Ectodermal cell (in vitro differentiated cells): ENCODE data around the gene ZNF750.
"Not testable (repeated sequence)": the region's sequence is repeated elsewhere in the genome, so short reads cannot be mapped to it uniquely, and the experiment has no call there.

Experiments used
- H3K27ac ChIP-seq: 2 replicates; pipeline ENCODE4 v1.7.0; 2013; ENCODE audit warnings: mild to moderate bottlenecking, low read depth, low read length; ENCODE audit not compliant: insufficient read depth, poor library complexity, severe bottlenecking
- H3K27me3 ChIP-seq: 2 replicates; pipeline ENCODE4 v1.7.0; 2013; ENCODE audit warnings: mild to moderate bottlenecking, low read length; ENCODE audit not compliant: insufficient read depth, control insufficient read depth, poor library complexity, severe bottlenecking
- H3K36me3 ChIP-seq: one replicate; pipeline ENCODE4 v1.7.0; 2013; ENCODE audit warnings: low read length; ENCODE audit not compliant: control insufficient read depth, insufficient read depth
- H3K4me1 ChIP-seq: one replicate; pipeline ENCODE4 v1.7.0; 2013; ENCODE audit warnings: low read length; ENCODE audit not compliant: control insufficient read depth, insufficient read depth
- H3K4me3 ChIP-seq: 2 replicates; pipeline ENCODE4 v1.7.0; 2013; ENCODE audit warnings: low read depth, low read length, control low read depth; ENCODE audit not compliant: insufficient read depth
- H3K9me3 ChIP-seq: 2 replicates; pipeline ENCODE4 v1.7.0; 2013; ENCODE audit warnings: mild to moderate bottlenecking, low read length, moderate library complexity; ENCODE audit not compliant: control insufficient read depth
- WGBS, 2 experiments: methylation state at CpG; one replicate each; pipeline ENCODE4 v1.1.7; 2013; ENCODE audit warnings: missing lambda C conversion rate in 2 of 2; 5-methylcytosine and 5-hydroxymethylcytosine counted together

Gene ZNF750

GRCh38 chr17:82785581-82785980, 54.2 kb downstream of the ZNF750 start:
- H3K36me3 ChIP-seq, result peaks cover 23% of the 10 kb centered on the region
- H3K4me3 ChIP-seq, H3K9me3 ChIP-seq, H3K27me3 ChIP-seq, H3K4me1 ChIP-seq, H3K27ac ChIP-seq: not testable (repeated sequence)
- 98 to 99% methylated on average over 16 of the region's 16 CpGs for WGBS, 2 experiments

GRCh38 chr17:82783498-82783897, 56.3 kb downstream of the ZNF750 start:
- H3K4me3 ChIP-seq, result no peak overlapping the region
- no peaks in the 10 kb centered on the region for H3K9me3 ChIP-seq
- no peaks in the 10 kb centered on the region for H3K27me3 ChIP-seq
- 96 to 97% methylated on average over 18 of the region's 18 CpGs for WGBS, 2 experiments
- peaks cover 23% of the 10 kb centered on the region for H3K36me3 ChIP-seq
- no peaks in the 10 kb centered on the region for H3K4me1 ChIP-seq
- H3K27ac ChIP-seq, result no peak overlapping the region

- Histone ChIP-seq H3K9me3 (no peaks in the 10 kb centered on the region), H3K27me3 (no peaks in the 10 kb centered on the region), H3K4me1 (no peaks in the 10 kb centered on the region), H3K36me3 (peaks cover 23% of the 10 kb centered on the region), H3K27ac (no peak overlapping the region), H3K4me3 (no peak overlapping the region)
- WGBS, 2 experiments, result 95 to 97% methylated on average over 42 of the region's 42 CpGs
Observed at GRCh38 chr17:82782657-82783207, 57.1 kb downstream of the ZNF750 start.

- Histone ChIP-seq H3K27ac (no peak overlapping the region), H3K4me1 (no peaks in the 10 kb centered on the region), H3K36me3 (peaks cover 25% of the 10 kb centered on the region), H3K27me3 (no peaks in the 10 kb centered on the region), H3K9me3 (no peaks in the 10 kb centered on the region), H3K4me3 (no peak overlapping the region)
- 56% methylated on average over 8 of the region's 8 CpGs for WGBS, 2 experiments
Observed at GRCh38 chr17:82781894-82782274, 57.9 kb downstream of the ZNF750 start.

GRCh38 chr17:82780971-82781893, 58.6 kb downstream of the ZNF750 start:
- no peaks in the 10 kb centered on the region for H3K4me1 ChIP-seq
- no peaks in the 10 kb centered on the region for H3K9me3 ChIP-seq
- H3K27ac ChIP-seq, result no peak overlapping the region
- H3K36me3 ChIP-seq, result peaks cover 30% of the 10 kb centered on the region
- WGBS, 2 experiments, result 91% methylated on average over 25 to 27 of the region's 27 CpGs
- no peak overlapping the region for H3K4me3 ChIP-seq
- no peaks in the 10 kb centered on the region for H3K27me3 ChIP-seq

- WGBS, 2 experiments, result 94 to 95% methylated on average over 12 of the region's 12 CpGs
- Histone ChIP-seq H3K4me3 (no peak overlapping the region), H3K9me3 (no peaks in the 10 kb centered on the region), H3K4me1 (no peaks in the 10 kb centered on the region), H3K27ac (no peak overlapping the region), H3K36me3 (peaks cover 30% of the 10 kb centered on the region), H3K27me3 (no peaks in the 10 kb centered on the region)
Observed at GRCh38 chr17:82780195-82780594, 59.6 kb downstream of the ZNF750 start.

- WGBS, 2 experiments, result 96 to 97% methylated on average over 23 of the region's 23 CpGs
- H3K27me3 ChIP-seq, result no peaks in the 10 kb centered on the region
- H3K4me3 ChIP-seq, result no peak overlapping the region
- H3K27ac ChIP-seq, result no peak overlapping the region
- H3K9me3 ChIP-seq, result no peaks in the 10 kb centered on the region
- H3K4me1 ChIP-seq, result no peaks in the 10 kb centered on the region
- H3K36me3 ChIP-seq, result peaks cover 28% of the 10 kb centered on the region
Observed at GRCh38 chr17:82779541-82779940, 60.3 kb downstream of the ZNF750 start.
